NOMO-1 treated with dmso at 0.1 percent for 144 hours (cell line): ENCODE results near the gene RUFY3.
"Not testable (repeated sequence)": the region's sequence is repeated elsewhere in the genome, so short reads cannot be mapped to it uniquely, and the experiment has no call there.

Source experiments
- DNase-seq: peaks from one replicate; lab custom pipeline; 2025; ENCODE audit not compliant: unreplicated experiment; lab: John Stamatoyannopoulos, UW

Gene RUFY3

DNA sequence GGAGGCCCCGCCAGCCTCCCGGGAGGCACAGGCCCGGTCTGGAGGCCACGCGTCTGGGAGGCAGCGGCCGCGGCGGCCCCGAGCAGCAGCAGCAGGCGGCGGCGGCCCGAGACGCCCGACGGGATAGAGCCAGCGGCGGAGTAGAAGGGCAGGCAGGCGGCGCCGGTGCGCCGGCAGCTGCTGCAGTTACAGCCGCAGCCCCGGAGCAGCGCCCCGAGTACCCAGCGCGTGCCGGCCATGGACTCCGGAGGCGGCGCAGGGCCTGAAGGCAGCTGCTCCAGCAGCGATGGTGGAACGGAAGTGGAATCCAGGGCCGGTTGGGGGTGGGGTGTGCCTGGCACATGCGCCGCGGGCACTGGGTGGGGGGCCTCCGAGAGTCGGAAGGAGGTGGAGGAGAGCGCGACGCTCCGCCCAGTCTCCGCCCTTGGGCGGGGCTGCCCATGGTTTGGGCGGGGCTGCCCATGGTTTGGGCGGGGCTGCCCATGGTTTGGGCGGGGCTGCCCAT is 117.9 kb downstream of the RUFY3 start, which contains the start of gene GRSF1:
Gene GRSF1 (minus strand): TSS at position 302 of the 505 bp plus-strand sequence. CDS start 63 bp downstream, at position 239.
- peak; percentile 55 for DNase-seq

DNA sequence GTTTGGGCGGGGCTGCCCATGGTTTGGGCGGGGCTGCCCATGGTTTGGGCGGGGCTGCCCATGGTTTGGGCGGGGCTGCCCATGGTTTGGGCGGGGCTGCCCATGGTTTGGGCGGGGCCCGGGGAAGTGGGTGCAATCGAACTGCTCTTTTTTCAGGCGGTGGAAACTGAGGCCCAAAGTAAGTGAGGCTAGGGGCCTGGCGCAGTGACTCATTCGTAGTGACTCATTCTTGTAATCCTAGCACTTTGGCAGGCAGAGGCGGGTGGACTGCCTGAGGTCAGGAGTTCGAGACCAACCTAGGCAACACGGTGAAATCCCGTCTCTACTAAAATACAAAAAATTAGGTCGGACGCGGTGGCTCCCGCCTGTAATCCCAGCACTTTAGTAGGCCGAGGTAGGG is 118.4 kb downstream of the RUFY3 start:
- not testable (repeated sequence) for DNase-seq

DNA sequence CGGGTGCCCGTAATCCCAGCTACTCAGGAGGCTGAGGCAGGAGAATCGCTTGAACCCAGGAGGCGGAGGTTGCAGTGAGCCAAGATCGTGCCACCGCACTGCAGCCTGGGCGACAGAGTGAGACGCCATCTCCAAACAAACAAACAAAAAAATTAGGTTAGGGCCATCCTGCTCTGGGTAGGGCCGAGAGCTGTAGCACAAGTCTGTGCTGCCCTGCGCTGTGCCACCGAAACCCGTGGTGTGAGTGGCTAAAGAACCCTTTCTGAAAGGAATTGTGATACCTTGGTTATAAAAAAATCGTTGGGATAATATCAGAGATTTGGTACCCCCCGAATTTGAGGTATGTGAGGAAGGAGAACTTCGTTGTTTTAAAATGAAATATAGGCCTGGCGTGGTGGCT is 118.9 kb downstream of the RUFY3 start:
- DNase-seq = not testable (repeated sequence)

DNA sequence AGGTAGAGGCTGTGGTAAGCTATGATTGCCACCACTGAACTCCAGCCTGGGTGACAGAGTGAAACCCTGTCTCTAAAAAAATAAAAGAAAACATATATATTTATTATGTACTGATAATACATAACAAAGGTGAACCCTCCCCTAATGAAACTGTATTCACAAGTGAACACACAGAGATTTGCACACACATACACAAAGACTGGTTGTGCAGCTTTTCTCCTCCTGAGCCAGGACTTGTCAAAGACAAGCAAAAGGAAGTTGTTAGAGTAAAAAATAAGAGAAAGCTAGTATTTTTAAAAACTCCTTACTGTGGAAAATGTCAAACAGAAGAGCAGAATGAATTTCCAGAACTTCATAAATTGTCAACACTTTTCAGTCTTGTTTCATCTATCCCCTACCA is 119.4 kb downstream of the RUFY3 start:
- DNase-seq = no peak

DNA sequence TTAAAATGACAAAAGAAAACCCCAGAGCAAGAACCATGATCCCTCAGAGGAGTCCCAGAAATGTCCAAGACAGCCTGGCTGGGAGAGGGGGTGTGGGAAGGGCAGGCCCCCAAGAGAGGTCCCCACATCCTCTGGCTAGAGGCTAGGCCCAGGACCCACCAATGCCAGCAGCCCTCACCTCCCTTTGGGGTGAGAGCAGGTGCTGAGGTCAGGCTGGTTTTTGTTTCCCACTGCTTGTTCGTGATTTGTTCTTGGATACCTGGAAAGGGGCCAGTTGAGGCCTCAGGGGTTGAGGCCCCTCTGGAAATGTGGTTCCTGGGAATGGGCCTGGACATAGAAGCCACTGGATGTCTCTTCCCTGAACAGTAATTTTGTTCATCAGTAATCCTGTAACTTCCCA is 120.2 kb downstream of the RUFY3 start:
- DNase-seq = no peak

DNA sequence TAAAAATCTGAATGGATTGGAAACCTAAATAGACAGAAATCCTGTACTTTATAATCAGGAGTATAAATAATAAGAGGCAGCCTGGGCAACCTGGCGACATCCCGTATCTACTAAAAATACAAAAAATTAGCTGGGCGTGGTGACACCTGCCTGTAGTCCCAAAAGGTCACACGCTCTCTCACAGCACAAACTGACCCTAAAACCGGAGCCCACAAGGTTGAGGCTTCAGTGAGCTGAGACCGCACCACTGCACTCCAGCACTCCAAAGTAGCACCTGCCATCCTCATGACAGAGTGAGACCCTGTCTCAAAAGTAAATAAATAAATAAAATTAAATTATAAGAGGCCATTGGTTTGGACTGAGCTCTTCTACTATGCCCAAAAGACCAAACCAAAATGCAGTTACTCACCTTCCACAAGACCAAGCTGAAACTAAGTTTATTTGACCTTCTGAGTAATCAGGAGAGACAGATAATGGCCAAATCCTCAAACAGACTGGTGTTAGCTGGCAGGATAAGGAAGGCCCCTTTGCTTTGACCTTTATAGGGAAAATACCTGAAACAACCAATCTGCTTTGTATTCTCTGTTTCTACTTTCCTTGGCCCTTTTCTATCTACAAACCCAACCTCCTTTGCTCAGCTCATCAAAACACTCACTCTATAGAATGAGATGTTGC is 121.1 kb downstream of the RUFY3 start:
- no peak for DNase-seq

DNA sequence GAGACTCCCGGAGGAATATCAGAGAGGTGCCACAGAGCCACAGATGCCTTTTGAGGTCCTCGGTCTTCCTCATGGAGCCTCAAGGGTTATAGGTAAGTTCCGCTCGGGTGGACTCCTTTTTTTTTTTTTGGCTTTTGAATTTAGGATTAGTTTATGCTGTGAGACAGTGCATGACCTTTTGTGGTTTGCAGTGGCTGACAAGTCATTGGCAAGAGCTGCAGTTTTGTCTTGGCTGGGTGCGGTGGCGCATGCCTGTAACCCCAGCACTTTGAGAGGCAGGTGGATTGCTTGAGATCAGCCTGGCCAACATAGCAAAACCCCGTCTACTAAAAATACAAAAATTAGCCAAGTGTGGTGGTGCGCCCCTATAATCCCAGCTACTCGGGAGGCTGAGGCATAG is 122.4 kb downstream of the RUFY3 start:
- DNase-seq = no peak

DNA sequence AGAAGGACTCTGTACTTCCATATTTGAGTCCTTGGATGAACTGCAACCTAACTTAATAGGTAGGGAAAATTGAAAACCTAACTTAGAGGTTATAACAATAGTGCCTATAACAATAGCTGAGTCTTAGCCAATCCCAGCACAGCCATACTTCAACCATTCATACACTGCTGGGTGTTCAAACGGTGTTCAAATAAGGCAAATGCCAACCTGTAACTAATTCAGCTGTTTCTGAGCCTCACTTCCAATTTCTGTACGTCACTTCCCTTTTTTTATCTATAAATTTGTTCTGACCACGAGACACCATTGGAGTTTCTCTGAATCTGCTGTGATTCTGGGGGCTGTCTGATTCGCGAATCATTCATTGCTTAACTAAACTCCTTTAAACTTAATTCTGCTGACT is 127.5 kb downstream of the RUFY3 start:
- DNase-seq = peak; percentile 11

DNA sequence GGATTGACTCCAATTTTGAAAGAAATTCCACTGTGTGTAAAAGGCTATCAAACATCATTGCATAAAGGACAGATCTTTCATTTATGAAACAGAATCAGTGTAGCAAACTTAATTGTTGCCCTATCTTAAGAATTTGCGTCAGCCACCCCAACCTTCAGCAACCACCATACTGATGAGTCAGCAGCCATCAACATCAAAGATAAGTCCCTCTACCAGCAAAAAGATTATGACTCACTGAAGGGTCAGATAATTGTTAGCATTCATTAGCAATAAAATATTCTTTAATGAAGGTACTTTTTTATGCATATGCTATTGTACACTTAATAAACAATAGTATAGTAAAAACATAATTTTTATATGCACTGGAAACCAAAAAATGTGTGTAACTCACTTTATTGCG is 133.7 kb downstream of the RUFY3 start:
- DNase-seq = no peak
